Thyroid gland (tissue), 4 donors: ENCODE data around the gene UBTF. TPM values are rescaled to one million over a fixed set of nuclear protein-coding genes. Genes with fewer than 3 reads are reported as not detected.

Experiments
- DNase-seq, 2 donors: peaks; one replicate each; pipeline ENCODE4 v3.0.0-alpha.2; 2019
- H3K27ac ChIP-seq, 3 donors: fragments of 200-600 bp; sonication (generic); 1 replicate in 2 of 3; 2 replicates in 1 of 3; pipeline ENCODE4 v1.5.1; 2016 to 2019; ENCODE audit warnings: mild to moderate bottlenecking in 1 of 3, moderate library complexity in 1 of 3
- H3K27me3 ChIP-seq: fragments of 200-600 bp; sonication (generic); one replicate; pipeline ENCODE4 v1.5.1; 2019
- H3K36me3 ChIP-seq, 2 donors: fragments of 200-600 bp; sonication (generic); one replicate each; pipeline ENCODE4 v1.5.1; 2016 to 2019
- H3K4me1 ChIP-seq, 2 donors: fragments of 200-600 bp; sonication (generic); one replicate each; pipeline ENCODE4 v1.5.1; 2017 to 2019
- H3K4me3 ChIP-seq, 3 donors: fragments of 200-600 bp; sonication (generic); replicated peaks in 1 of 3; 1 replicate in 2 of 3; 2 replicates in 1 of 3; pipeline ENCODE4 v1.5.1; 2016; ENCODE audit warnings: mild to moderate bottlenecking in 1 of 3
- H3K9me3 ChIP-seq: fragments of 200-600 bp; sonication (generic); one replicate; pipeline ENCODE4 v1.5.1; 2017
- POLR2A ChIP-seq, 2 donors: fragments of 450-650 bp; IDR thresholded peaks; one replicate each; pipeline ENCODE4 v1.6.1; 2017; ENCODE audit warnings: antibody characterized with exemption in 2 of 2, mild to moderate bottlenecking in 2 of 2, moderate library complexity in 1 of 2
- WGBS, 2 donors: methylation state at CpG; one replicate each; pipeline ENCODE4 v1.1.5; 2017; 5-methylcytosine and 5-hydroxymethylcytosine counted together
- intact Hi-C: fragments of 100-400 bp; cut with DNase I; formaldehyde crosslinking; loops from one replicate; pipeline ENCODE4 v1.15.1; 2023
- microRNA-seq: library from miRNA; unstranded; fragments of <30 nt; microRNA quantifications from one replicate; pipeline ENCODE4, GENCODE V29; 2016
- small RNA-seq: library from RNA; depleted of rRNA; stranded (forward); fragments of <200 nt; gene quantifications from one replicate; pipeline ENCODE3, GENCODE V24; 2016
- total RNA-seq, 4 donors: library from RNA; depleted of rRNA; stranded (reverse); fragments of >200 nt; gene quantifications; one replicate each; pipeline ENCODE4 v1.2.3, GENCODE V29; 2016
- TF ChIP-seq, protein P1 (sequence below), 6 experiments: fragments of 200-600 bp in 3 of 6; fragments of 450-650 bp in 3 of 6; sonication (generic) in 3 of 6; IDR thresholded peaks; one replicate each; pipeline ENCODE4 v1.5.1; 2016 to 2019; ENCODE audit warnings: antibody characterized with exemption in 6 of 6, mild to moderate bottlenecking in 2 of 6, inconsistent platforms in 1 of 6, moderate library complexity in 1 of 6

The UBTF gene
- total RNA-seq, 4 donors from 2014 or later, result 63.6 to 97.4 (median 89.5) TPM

DNA sequence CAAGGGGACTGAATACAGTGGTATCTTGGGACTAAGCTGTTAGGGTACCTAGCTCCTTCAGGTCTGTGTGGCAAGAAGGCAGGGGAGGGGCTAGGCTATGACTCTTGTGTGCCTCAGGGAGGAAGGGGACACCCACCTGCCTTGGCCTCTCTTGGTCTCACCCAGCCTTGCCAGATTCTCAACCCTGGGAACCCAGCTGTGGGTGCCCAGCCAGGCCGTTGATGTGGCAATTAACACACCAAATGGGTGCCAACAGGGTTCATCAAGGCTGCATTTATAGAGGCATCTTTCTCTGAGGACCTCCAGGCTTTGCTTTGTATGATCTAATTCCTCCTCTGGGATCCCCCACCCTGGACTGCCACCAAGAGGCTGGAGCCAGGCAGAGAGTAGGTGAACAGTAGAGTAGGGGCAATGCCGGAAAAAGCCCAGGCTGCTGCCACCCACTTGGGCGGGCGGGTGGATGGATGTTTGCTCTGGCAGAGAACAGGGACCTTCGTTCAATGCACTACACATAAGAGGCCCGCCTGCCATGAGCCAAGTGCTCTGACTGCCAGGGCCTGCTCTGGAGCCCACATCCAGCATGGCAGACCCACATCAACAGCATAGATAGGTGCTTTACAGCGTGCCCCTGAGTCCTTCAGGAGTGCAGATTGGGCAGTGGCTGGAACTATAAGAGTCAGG lies 52.2 kb downstream of the UBTF start:
- no peak for DNase-seq
- Histone ChIP-seq H3K4me1 (peaks cover 4 to 21% of the 10 kb centered on the region in 2 donors), H3K9me3 (no peaks in the 10 kb centered on the region), H3K36me3 (no peaks in the 10 kb centered on the region), H3K27me3 (no peaks in the 10 kb centered on the region), H3K4me3 (no peak overlapping the region), H3K27ac (no peak overlapping the region)
- intact Hi-C loops, result no loop called here
- 83 to 97% methylated on average over 6 to 7 of the region's 7 CpGs for WGBS, 2 donors
- TF ChIP-seq, protein P1, sequence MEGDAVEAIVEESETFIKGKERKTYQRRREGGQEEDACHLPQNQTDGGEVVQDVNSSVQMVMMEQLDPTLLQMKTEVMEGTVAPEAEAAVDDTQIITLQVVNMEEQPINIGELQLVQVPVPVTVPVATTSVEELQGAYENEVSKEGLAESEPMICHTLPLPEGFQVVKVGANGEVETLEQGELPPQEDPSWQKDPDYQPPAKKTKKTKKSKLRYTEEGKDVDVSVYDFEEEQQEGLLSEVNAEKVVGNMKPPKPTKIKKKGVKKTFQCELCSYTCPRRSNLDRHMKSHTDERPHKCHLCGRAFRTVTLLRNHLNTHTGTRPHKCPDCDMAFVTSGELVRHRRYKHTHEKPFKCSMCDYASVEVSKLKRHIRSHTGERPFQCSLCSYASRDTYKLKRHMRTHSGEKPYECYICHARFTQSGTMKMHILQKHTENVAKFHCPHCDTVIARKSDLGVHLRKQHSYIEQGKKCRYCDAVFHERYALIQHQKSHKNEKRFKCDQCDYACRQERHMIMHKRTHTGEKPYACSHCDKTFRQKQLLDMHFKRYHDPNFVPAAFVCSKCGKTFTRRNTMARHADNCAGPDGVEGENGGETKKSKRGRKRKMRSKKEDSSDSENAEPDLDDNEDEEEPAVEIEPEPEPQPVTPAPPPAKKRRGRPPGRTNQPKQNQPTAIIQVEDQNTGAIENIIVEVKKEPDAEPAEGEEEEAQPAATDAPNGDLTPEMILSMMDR (IDR thresholded peaks at IDR 0.05), result no peak
- TF ChIP-seq POLR2A (IDR thresholded peaks at IDR 0.05), result no peak

DNA sequence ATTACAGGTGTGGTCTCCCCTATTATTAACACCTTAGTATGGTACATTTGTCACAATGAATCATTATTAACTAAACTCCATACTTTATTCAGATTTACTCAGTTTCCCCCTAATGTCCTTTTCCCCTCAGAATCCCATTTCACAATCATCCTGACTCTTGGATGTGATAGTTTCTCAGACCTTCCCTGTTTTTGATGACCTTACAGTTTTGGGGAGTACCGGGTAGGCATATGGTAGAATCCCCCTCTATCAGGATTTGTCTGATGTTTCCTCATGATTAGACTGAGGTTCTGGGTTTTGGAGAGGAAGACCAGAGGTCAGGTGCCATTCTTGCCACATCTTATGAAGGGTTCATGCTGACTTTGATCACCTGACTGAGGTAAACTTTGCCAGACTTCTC lies 55.0 kb downstream of the UBTF start:
- Histone ChIP-seq H3K9me3 (no peaks in the 10 kb centered on the region), H3K4me3 (no peak overlapping the region), H3K27me3 (no peaks in the 10 kb centered on the region), H3K27ac (no peak overlapping the region), H3K36me3 (no peaks in the 10 kb centered on the region), H3K4me1 (peaks cover 0 to 9% of the 10 kb centered on the region in 2 donors)
- no peak for TF ChIP-seq POLR2A (IDR thresholded peaks at IDR 0.05)
- TF ChIP-seq, protein P1 (IDR thresholded peaks at IDR 0.05), result no peak
- WGBS, 2 donors, result 94 to 100% methylated on average over 1 of the region's 1 CpG
- DNase-seq, result no peak
- intact Hi-C loops, result no loop called here

DNA sequence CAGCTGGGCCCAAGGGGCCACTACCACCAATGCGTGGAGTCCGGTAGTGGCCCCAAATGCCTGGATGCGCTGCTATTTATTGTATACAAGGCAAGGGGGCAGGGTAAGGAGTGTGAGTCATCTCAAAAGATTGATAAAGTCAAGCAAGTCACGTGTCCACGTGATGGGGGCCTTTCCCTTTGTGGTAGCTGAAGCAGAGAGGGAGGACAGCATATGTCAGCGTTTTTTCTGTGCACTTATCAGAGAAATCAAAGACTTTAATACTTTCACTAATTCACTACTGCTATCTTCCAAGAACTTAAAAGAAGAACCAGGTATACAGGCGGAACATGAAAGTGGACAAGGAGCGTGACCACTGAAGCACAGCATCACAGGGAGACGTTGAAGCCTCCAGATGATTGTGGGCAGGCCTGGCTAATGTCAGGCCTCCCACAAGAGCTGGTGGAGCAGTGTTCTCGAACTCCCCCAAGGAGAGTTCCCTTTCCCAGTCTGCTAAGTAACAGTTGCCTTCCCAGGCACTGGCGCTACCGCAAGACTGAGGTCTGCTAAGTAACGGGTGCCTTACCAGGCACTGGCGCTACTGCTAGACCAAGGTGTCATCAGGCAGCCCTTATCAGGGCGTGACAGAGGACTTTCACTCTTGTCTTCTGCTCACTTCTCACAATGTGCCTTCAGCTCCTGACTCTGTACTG lies 59.8 kb downstream of the UBTF start:
- intact Hi-C loops, result no loop called here

DNA sequence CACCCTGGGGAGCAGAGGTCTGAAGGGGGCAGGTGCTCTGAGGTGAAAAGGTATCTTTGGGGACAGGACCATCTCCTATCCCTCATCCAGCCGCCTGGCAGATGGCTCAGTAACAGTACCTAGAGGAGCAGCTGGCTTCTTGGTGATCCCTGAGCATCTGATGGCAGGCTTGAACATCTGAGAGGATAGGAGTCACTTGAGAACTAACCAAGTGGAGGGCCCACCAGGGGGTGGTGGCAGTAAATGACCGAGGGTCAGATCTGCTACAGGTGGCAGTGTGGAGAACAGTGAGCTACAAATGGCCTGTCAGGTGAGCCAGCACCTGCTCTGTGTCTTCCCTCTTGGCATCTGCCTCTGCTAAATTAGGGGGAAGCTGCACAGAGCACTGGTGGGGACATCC lies 64.0 kb downstream of the UBTF start:
- no peaks in the 10 kb centered on the region for H3K36me3 ChIP-seq
- H3K4me3 ChIP-seq, result no peak overlapping the region
- intact Hi-C loops, result no loop called here
- no peak for TF ChIP-seq POLR2A (IDR thresholded peaks at IDR 0.05)
- TF ChIP-seq, protein P1 (IDR thresholded peaks at IDR 0.05), result no peak
- 43 to 77% methylated on average over 1 to 2 of the region's 2 CpGs for WGBS, 2 donors
- no peaks in the 10 kb centered on the region for H3K27me3 ChIP-seq
- DNase-seq, result no peak
- H3K27ac ChIP-seq, result no peak overlapping the region
- no peaks in the 10 kb centered on the region for H3K9me3 ChIP-seq
- no peaks in the 10 kb centered on the region for H3K4me1 ChIP-seq

More for the DNA sequence above, 59.8 kb downstream of the UBTF start:
- 90 to 91% methylated on average over 15 of the region's 15 CpGs for WGBS, 2 donors
- Histone ChIP-seq H3K36me3 (no peaks in the 10 kb centered on the region), H3K4me1 (no peaks in the 10 kb centered on the region), H3K27me3 (no peaks in the 10 kb centered on the region), H3K9me3 (no peaks in the 10 kb centered on the region), H3K27ac (no peak overlapping the region), H3K4me3 (no peak overlapping the region)
- DNase-seq, result no peak
- TF ChIP-seq, protein P1 (IDR thresholded peaks at IDR 0.05), result no peak
- no peak for TF ChIP-seq POLR2A (IDR thresholded peaks at IDR 0.05)

Small RNAs within 50 kb of the gene (microRNA-seq; reads per million reads assigned to microRNA genes)
- gene MIR6782, result not detected

Small RNAs within 50 kb of the gene (small RNA-seq; reads per million reads assigned to genes)
- not detected for gene MIR6782

Other genes starting within 250 kb of the UBTF start
- 10 to 100 TPM; 11.9 to 19.2 (median 14.5) TPM for gene NAGS, start 215.1 kb downstream of the UBTF start, total RNA-seq
- gene TMEM101, start 204.7 kb downstream of the UBTF start, total RNA-seq, result 10 to 100 TPM; 33.6 to 56.9 (median 45.0) TPM
- 10 to 100 TPM; 41.3 to 47.2 (median 43.8) TPM for gene LSM12, start 153.0 kb downstream of the UBTF start, total RNA-seq
- gene G6PC3, start 148.9 kb downstream of the UBTF start, total RNA-seq, result 100 to 1,000 TPM in 2 of 4 donors, 10 to 100 TPM in 2; 41.4 to 104 (median 80.8) TPM
- 100 to 1,000 TPM in 2 of 4 donors, 10 to 100 TPM in 2; 69.5 to 142 (median 107) TPM for gene HDAC5, start 96.0 kb downstream of the UBTF start, total RNA-seq
- 1 to 10 TPM in 1 of 4 donors, under 1 TPM in 3; 0.20 to 1.1 (median 0.30) TPM for gene HROB, start 77.7 kb downstream of the UBTF start, total RNA-seq
- gene ASB16, start 49.0 kb downstream of the UBTF start, total RNA-seq, result 1 to 10 TPM; 1.4 to 2.4 (median 1.7) TPM
- 10 to 100 TPM; 30.6 to 50.5 (median 44.6) TPM for gene TMUB2, start 32.7 kb downstream of the UBTF start, total RNA-seq
- gene ATXN7L3, start 19.8 kb downstream of the UBTF start, total RNA-seq, result 10 to 100 TPM; 52.4 to 64.5 (median 58.0) TPM
- under 1 TPM in 2 of 4 donors, not detected in 2; 0.15 to 0.78 TPM for gene SLC4A1, start 48.5 kb upstream of the UBTF start, total RNA-seq
- 1 to 10 TPM in 3 of 4 donors, under 1 TPM in 1; 0.89 to 4.1 (median 2.1) TPM for gene RUNDC3A, start 88.9 kb upstream of the UBTF start, total RNA-seq
- gene SLC25A39, start 105.1 kb upstream of the UBTF start, total RNA-seq, result 100 to 1,000 TPM in 2 of 4 donors, 10 to 100 TPM in 2; 82.5 to 201 (median 144) TPM
- gene GRN, start 125.6 kb upstream of the UBTF start, total RNA-seq, result 100 to 1,000 TPM; 259 to 292 (median 264) TPM
- gene FAM171A2, start 144.2 kb upstream of the UBTF start, total RNA-seq, result 10 to 100 TPM in 2 of 4 donors, 1 to 10 TPM in 2; 7.1 to 15.0 (median 10.4) TPM
- 1 to 10 TPM; 2.0 to 4.6 (median 3.3) TPM for gene ITGA2B, start 170.0 kb upstream of the UBTF start, total RNA-seq